WTC11 (cell line): ENCODE measurements around the gene NAALADL2.

Experiments used
- ATF3 ChIP-seq: sonication (generic); formaldehyde crosslinking; conservative IDR thresholded peaks from 2 replicates; pipeline ENCODE4 v1.8.1; 2022; ENCODE audit warnings: mild to moderate bottlenecking, missing genetic modification reagents
- CREM ChIP-seq: sonication (generic); formaldehyde crosslinking; IDR thresholded peaks from 2 replicates; pipeline ENCODE4 v1.8.1; 2022; ENCODE audit warnings: mild to moderate bottlenecking, missing genetic modification reagents, moderate library complexity
- CTCF ChIP-seq: fragments of 200-600 bp; IDR thresholded peaks from 2 replicates; pipeline ENCODE4 v1.8.0; 2022; ENCODE audit warnings: antibody characterized with exemption
- FOXP1 ChIP-seq: sonication (generic); formaldehyde crosslinking; IDR thresholded peaks from 2 replicates; pipeline ENCODE4 v1.8.0; 2022; ENCODE audit warnings: missing genetic modification reagents, mild to moderate bottlenecking, moderate library complexity, borderline replicate concordance
- NFE2L1 ChIP-seq: sonication (generic); formaldehyde crosslinking; IDR thresholded peaks from 2 replicates; pipeline ENCODE4 v1.8.1; 2023; ENCODE audit warnings: missing genetic modification reagents
- NR2C2 ChIP-seq: sonication (generic); formaldehyde crosslinking; IDR thresholded peaks from 2 replicates; pipeline ENCODE4 v1.8.0; 2022; ENCODE audit warnings: mild to moderate bottlenecking, missing genetic modification reagents
- PRDM15 ChIP-seq: sonication (generic); formaldehyde crosslinking; IDR thresholded peaks from 2 replicates; pipeline ENCODE4 v1.8.0; 2022; ENCODE audit warnings: missing genetic modification reagents
- STAT6 ChIP-seq: sonication (generic); formaldehyde crosslinking; conservative IDR thresholded peaks from 2 replicates; pipeline ENCODE4 v1.8.1; 2023; ENCODE audit warnings: mild to moderate bottlenecking, low read depth, missing genetic modification reagents, moderate library complexity
- USF2 ChIP-seq: sonication (generic); formaldehyde crosslinking; IDR thresholded peaks from 2 replicates; pipeline ENCODE4 v1.8.1; 2023; ENCODE audit warnings: mild to moderate bottlenecking, missing genetic modification reagents, moderate library complexity
- ZNF138 ChIP-seq: sonication (generic); formaldehyde crosslinking; conservative IDR thresholded peaks from 2 replicates; pipeline ENCODE4 v1.8.1; 2022; ENCODE audit warnings: mild to moderate bottlenecking, moderate library complexity, missing genetic modification reagents
- ZNF281 ChIP-seq: sonication (generic); formaldehyde crosslinking; IDR thresholded peaks from 2 replicates; pipeline ENCODE4 v1.8.0; 2023; ENCODE audit warnings: mild to moderate bottlenecking, missing genetic modification reagents
- TF ChIP-seq, protein P1 (sequence below): sonication (generic); formaldehyde crosslinking; IDR thresholded peaks from 2 replicates; pipeline ENCODE4 v1.8.1; 2022; ENCODE audit warnings: low read depth, missing genetic modification reagents, borderline replicate concordance
- TF ChIP-seq, protein P2 (sequence below): sonication (generic); formaldehyde crosslinking; IDR thresholded peaks from 2 replicates; pipeline ENCODE4 v1.8.1; 2023; ENCODE audit warnings: mild to moderate bottlenecking, moderate library complexity, missing genetic modification reagents
- TF ChIP-seq, protein P3 (sequence below): sonication (generic); formaldehyde crosslinking; IDR thresholded peaks from 2 replicates; pipeline ENCODE4 v1.8.0; 2022; ENCODE audit warnings: mild to moderate bottlenecking, missing genetic modification reagents

DNA sequence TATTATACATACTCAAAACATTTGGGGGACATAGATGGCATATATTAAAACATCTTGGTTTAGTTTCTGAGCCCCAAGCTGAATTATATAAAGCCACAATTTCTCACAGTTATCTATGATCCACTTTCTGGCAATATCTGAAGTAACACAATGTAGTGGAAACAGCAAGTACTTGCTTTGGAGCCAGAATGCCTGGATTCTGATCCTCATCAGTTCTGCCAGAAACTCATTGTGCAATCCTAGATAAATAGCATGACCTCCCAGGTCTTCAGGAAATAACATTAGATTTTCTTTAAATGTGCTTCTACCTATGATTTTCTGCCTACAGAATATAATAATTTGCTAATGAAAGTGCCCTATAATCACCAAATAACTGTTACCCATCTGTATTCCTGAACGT, 544.9 kb downstream of the NAALADL2 start:
- no peak for TF ChIP-seq CTCF
- no peak for TF ChIP-seq NFE2L1 (CRISPR knock-in tag)
- no peak for TF ChIP-seq CREM
- TF ChIP-seq, protein P1, sequence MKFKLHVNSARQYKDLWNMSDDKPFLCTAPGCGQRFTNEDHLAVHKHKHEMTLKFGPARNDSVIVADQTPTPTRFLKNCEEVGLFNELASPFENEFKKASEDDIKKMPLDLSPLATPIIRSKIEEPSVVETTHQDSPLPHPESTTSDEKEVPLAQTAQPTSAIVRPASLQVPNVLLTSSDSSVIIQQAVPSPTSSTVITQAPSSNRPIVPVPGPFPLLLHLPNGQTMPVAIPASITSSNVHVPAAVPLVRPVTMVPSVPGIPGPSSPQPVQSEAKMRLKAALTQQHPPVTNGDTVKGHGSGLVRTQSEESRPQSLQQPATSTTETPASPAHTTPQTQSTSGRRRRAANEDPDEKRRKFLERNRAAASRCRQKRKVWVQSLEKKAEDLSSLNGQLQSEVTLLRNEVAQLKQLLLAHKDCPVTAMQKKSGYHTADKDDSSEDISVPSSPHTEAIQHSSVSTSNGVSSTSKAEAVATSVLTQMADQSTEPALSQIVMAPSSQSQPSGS (CRISPR knock-in tag): no peak
- TF ChIP-seq, protein P2, sequence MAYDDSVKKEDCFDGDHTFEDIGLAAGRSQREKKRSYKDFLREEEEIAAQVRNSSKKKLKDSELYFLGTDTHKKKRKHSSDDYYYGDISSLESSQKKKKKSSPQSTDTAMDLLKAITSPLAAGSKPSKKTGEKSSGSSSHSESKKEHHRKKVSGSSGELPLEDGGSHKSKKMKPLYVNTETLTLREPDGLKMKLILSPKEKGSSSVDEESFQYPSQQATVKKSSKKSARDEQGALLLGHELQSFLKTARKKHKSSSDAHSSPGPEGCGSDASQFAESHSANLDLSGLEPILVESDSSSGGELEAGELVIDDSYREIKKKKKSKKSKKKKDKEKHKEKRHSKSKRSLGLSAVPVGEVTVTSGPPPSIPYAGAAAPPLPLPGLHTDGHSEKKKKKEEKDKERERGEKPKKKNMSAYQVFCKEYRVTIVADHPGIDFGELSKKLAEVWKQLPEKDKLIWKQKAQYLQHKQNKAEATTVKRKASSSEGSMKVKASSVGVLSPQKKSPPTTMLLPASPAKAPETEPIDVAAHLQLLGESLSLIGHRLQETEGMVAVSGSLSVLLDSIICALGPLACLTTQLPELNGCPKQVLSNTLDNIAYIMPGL: no peak
- TF ChIP-seq, protein P3, sequence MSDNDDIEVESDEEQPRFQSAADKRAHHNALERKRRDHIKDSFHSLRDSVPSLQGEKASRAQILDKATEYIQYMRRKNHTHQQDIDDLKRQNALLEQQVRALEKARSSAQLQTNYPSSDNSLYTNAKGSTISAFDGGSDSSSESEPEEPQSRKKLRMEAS: no peak
- no peak for TF ChIP-seq ZNF281 (CRISPR knock-in tag)
- no peak for TF ChIP-seq ATF3 (CRISPR knock-in tag)
- TF ChIP-seq STAT6 (CRISPR knock-in tag): no peak
- no peak for TF ChIP-seq FOXP1 (CRISPR knock-in tag)
- no peak for TF ChIP-seq USF2
- TF ChIP-seq NR2C2: no peak
- no peak for TF ChIP-seq PRDM15 (CRISPR knock-in tag)
- TF ChIP-seq ZNF138 (CRISPR knock-in tag): no peak
